ENCODE measurements around the gene RAET1G.

GRCh38 chr6:149897855-149898744 is 24.8 kb downstream of the RAET1G start, which contains the start of gene RAET1E:
- TF ChIP-seq CTCF (IDR thresholded peaks at IDR 0.05) (no peak), POLR2A (IDR thresholded peaks at IDR 0.05) (no peak)

All from tibial nerve (tissue), 3 donors.